K562 (cell line): ENCODE results near the gene MYMX. TPM values are rescaled to one million over a fixed set of nuclear protein-coding genes. Genes with fewer than 3 reads are reported as not detected.

Experiments used
- ATF2 ChIP-seq: sonication (generic); formaldehyde crosslinking; IDR thresholded peaks from 2 replicates; pipeline ENCODE4 v1.8.1; 2022; ENCODE audit warnings: missing genetic modification reagents
- CHD4 ChIP-seq: fragments of 200-600 bp; sonication (generic); IDR thresholded peaks from 3 replicates; pipeline ENCODE4 v1.6.1; 2012; ENCODE audit warnings: low read depth, mild to moderate bottlenecking, mixed read lengths, low read length, inconsistent platforms; ENCODE audit not compliant: insufficient read depth, insufficient replicate concordance, poor library complexity, severe bottlenecking
- DIDO1 ChIP-seq: fragments of 450-650 bp; IDR thresholded peaks from 2 replicates; pipeline ENCODE4 v1.6.1; 2016; ENCODE audit warnings: low read depth, missing biosample characterization, missing genetic modification characterization
- DPF2 ChIP-seq: fragments of 450-650 bp; IDR thresholded peaks from 2 replicates; pipeline ENCODE4 v1.6.1; 2016
- E4F1 ChIP-seq: fragments of 250-450 bp; sonication (Bioruptor Pico); IDR thresholded peaks from 2 replicates; pipeline ENCODE4 v1.5.0; 2021; ENCODE audit warnings: mild to moderate bottlenecking, borderline replicate concordance
- ELK1 ChIP-seq: sonication (generic); formaldehyde crosslinking; IDR thresholded peaks from 2 replicates; pipeline ENCODE4 v1.8.1; 2022; ENCODE audit warnings: missing genetic modification reagents
- FOXM1 ChIP-seq, 2 experiments: fragments of 450-650 bp in 1 of 2; sonication (generic) in 1 of 2; formaldehyde crosslinking in 1 of 2; IDR thresholded peaks; 2 replicates each; pipeline versions ENCODE4 v1.6.1 to v1.9.0; 2017 to 2022; ENCODE audit warnings: low read depth in 2 of 2, mild to moderate bottlenecking in 2 of 2, missing genetic modification reagents in 1 of 2, moderate library complexity in 1 of 2
- HDAC6 ChIP-seq: IDR thresholded peaks from 2 replicates; pipeline ENCODE4 v1.6.1; 2012; ENCODE audit warnings: low read depth, mild to moderate bottlenecking, control low read depth, inconsistent platforms, low read length, moderate library complexity
- HNRNPL ChIP-seq: fragments of 200-400 bp; formaldehyde crosslinking; IDR thresholded peaks from 2 replicates; pipeline ENCODE4 v1.6.1; 2017; ENCODE audit warnings: low read depth, mild to moderate bottlenecking, low read length
- NCOA4 ChIP-seq: fragments of 450-650 bp; IDR thresholded peaks from 2 replicates; pipeline ENCODE4 v1.6.1; 2018; ENCODE audit warnings: mild to moderate bottlenecking; ENCODE audit not compliant: partially characterized antibody
- NCOR1 ChIP-seq: fragments of 450-650 bp; IDR thresholded peaks from 2 replicates; pipeline ENCODE4 v1.6.1; 2016; ENCODE audit warnings: mild to moderate bottlenecking, moderate library complexity
- NR2F6 ChIP-seq: fragments of 450-650 bp; formaldehyde crosslinking; IDR thresholded peaks from 2 replicates; pipeline ENCODE4 v1.4.0; 2020; ENCODE audit warnings: mild to moderate bottlenecking
- ZBTB43 ChIP-seq: sonication (generic); formaldehyde crosslinking; IDR thresholded peaks from 2 replicates; pipeline ENCODE4 v1.8.0; 2023; ENCODE audit warnings: mild to moderate bottlenecking, missing genetic modification reagents
- ZBTB5 ChIP-seq: fragments of 450-650 bp; IDR thresholded peaks from 2 replicates; pipeline ENCODE4 v1.6.1; 2017; ENCODE audit warnings: antibody characterized with exemption
- ZNF143 ChIP-seq: sonication (generic); formaldehyde crosslinking; IDR thresholded peaks from 2 replicates; pipeline ENCODE4 v1.9.0; 2022; ENCODE audit warnings: mild to moderate bottlenecking, missing genetic modification reagents
- ZNF76 ChIP-seq: fragments of 250-450 bp; sonication (Bioruptor Pico); IDR thresholded peaks from 2 replicates; pipeline ENCODE4 v1.4.0; 2020; ENCODE audit warnings: mild to moderate bottlenecking, moderate library complexity, borderline replicate concordance
- polyA plus RNA-seq, 8 experiments: library from polyadenylated mRNA; depleted of rRNA in 4 of 8; stranded (reverse) in 5 of 8; unstranded in 3 of 8; fragments of >200 nt; fragmentation: Nextera tagmentation in 2 of 8; fragmentation: Illumina TruSeq in 1 of 8; extraction: Ambion mirVana in 2 of 8; extraction: Trizol in 1 of 8; gene quantifications; 2 replicates each; pipeline versions ENCODE4 v1.2.1 to v1.2.3, GENCODE V29; 2011 to 2014; ENCODE audit warnings: inconsistent platforms in 1 of 8, missing spikeins in 1 of 8
- total RNA-seq, 7 experiments: library from RNA; depleted of rRNA in 6 of 7; stranded (reverse); fragments of >200 nt in 6 of 7; fragmentation: Illumina TruSeq in 2 of 7; extraction: Trizol in 2 of 7; gene quantifications; 2 replicates each; pipeline versions ENCODE4 v1.2.1 to v1.2.3, GENCODE V29; 2011 to 2021; ENCODE audit warnings: low replicate concordance in 1 of 7

MYMX gene
- total and polyA plus RNA-seq, 9 of the 15 experiments (the other 6 are each of a cell fraction or from before 2014, with no cell fraction given): 0.12 TPM; not detected in 8

GRCh38 chr6:44246663-44247337, 30.1 kb downstream of the MYMX start, which contains the start of gene HSP90AB1 (continued):
- TF ChIP-seq ZBTB5: peak; percentile 79
- peak; percentile 71; the same call in 1 of the 2 replicates for TF ChIP-seq E4F1 (CRISPR knock-in tag)
- peak; percentile 37; the same call in 1 of the 2 replicates for TF ChIP-seq ZNF143 (CRISPR knock-in tag)
- TF ChIP-seq ELK1 (CRISPR knock-in tag): no peak
- no peak for TF ChIP-seq NR2F6 (CRISPR knock-in tag)
- no peak for TF ChIP-seq CHD4
- peak; percentile 82; the same call in 1 of the 2 replicates for TF ChIP-seq ATF2 (CRISPR knock-in tag)
- peak; percentile 91 for TF ChIP-seq HDAC6
- peak; percentile 81 for TF ChIP-seq FOXM1 (IDR thresholded peaks at IDR 0.05; ENCODE audit: low read depth)
- TF ChIP-seq FOXM1 (CRISPR knock-in tag; IDR thresholded peaks at IDR 0.05; ENCODE audit: low read depth): no peak
- TF ChIP-seq DIDO1: peak; percentile 67; the same call in 1 of the 2 replicates
- no peak for TF ChIP-seq ZNF76 (CRISPR knock-in tag)
- TF ChIP-seq DPF2: peak; percentile 80
- TF ChIP-seq NCOA4: peak; percentile 89
- peak; percentile 75 for TF ChIP-seq NCOR1
- TF ChIP-seq ZBTB43 (CRISPR knock-in tag): 0 out of 2 replicates have a peak, but pooled peaks have one; percentile 30
- peak; percentile 43; the same call in 1 of the 2 replicates for TF ChIP-seq HNRNPL
